A549 (cell line): ENCODE measurements around the gene KNOP1. TPM values are rescaled to one million over a fixed set of nuclear protein-coding genes. Genes with fewer than 3 reads are reported as not detected.
"Not testable (repeated sequence)": the region's sequence is repeated elsewhere in the genome, so short reads cannot be mapped to it uniquely, and the experiment has no call there.

Experiments
- ATAC-seq, 2 experiments: fragments of 200-7000 bp in 1 of 2; fragments of >200 bp in 1 of 2; cut with Nextera tagmentation in 1 of 2; cut with Tn5 transposase in 1 of 2; 3 replicates each; pipeline versions ENCODE4 v1.8.0 to v1.9.1; 2018 to 2020; ENCODE audit warnings: mild to moderate bottlenecking in 1 of 2, moderate library complexity in 1 of 2
- CTCF ChIA-PET: fragments of 300-600 bp; sonication (Branson Sonifier 250); formaldehyde crosslinking; extraction: SDS; loops from one replicate; lab custom pipeline; 2021; ENCODE audit warnings: antibody characterized with exemption, inconsistent platforms; lab: Yijun Ruan, JAX
- POLR2A ChIA-PET: fragments of 350-600 bp; formaldehyde crosslinking; extraction: SDS; loops from one replicate; lab custom pipeline; 2021; ENCODE audit warnings: antibody characterized with exemption, inconsistent platforms; lab: Yijun Ruan, JAX
- DNase-seq, 2 experiments: peaks; one replicate each; pipeline versions ENCODE4 v3.0.0 to v3.0.0-alpha.2; 2011 to 2016; ENCODE audit warnings: low read depth in 1 of 2, low spot score in 1 of 2
- FAIRE-seq: peaks from 2 replicates; lab custom pipeline; 2011; peaks lifted over from hg19 to GRCh38; lab: Jason Lieb, UNC
- H3K27ac ChIP-seq, 2 experiments: fragments of >200 bp; sonication (Bioruptor Twin); formaldehyde crosslinking; 3 replicates each; pipeline ENCODE4 v1.5.1; 2016 to 2017
- H3K4me1 ChIP-seq: fragments of >200 bp; sonication (Bioruptor Twin); formaldehyde crosslinking; 3 replicates; pipeline ENCODE4 v1.6.1; 2016
- H3K4me2 ChIP-seq: fragments of >200 bp; sonication (Bioruptor Twin); formaldehyde crosslinking; 3 replicates; pipeline ENCODE4 v1.6.1; 2016
- H3K4me3 ChIP-seq: fragments of >200 bp; sonication (Bioruptor Twin); formaldehyde crosslinking; 3 replicates; pipeline ENCODE4 v1.5.1; 2016
- H3K9me3 ChIP-seq: fragments of >200 bp; sonication (Bioruptor Twin); formaldehyde crosslinking; 3 replicates; pipeline ENCODE4 v1.6.1; 2016
- BHLHE40 ChIP-seq: IDR thresholded peaks from 2 replicates; pipeline ENCODE4 v1.6.1; 2012; ENCODE audit warnings: low read depth, low read length, inconsistent platforms
- CEBPB ChIP-seq, 2 experiments: fragments of >200 bp in 1 of 2; sonication (Bioruptor Twin) in 1 of 2; formaldehyde crosslinking in 1 of 2; IDR thresholded peaks; 2 replicates each; pipeline ENCODE4 v1.6.1; 2012 to 2016
- CHD2 ChIP-seq: fragments of 150-350 bp; IDR thresholded peaks from 2 replicates; pipeline ENCODE4 v1.6.1; 2014; ENCODE audit warnings: low read length; ENCODE audit not compliant: partially characterized antibody
- ESRRA ChIP-seq: fragments of 150-350 bp; IDR thresholded peaks from 2 replicates; pipeline ENCODE4 v1.6.1; 2014; ENCODE audit warnings: mild to moderate bottlenecking, low read length, borderline replicate concordance
- FOSL2 ChIP-seq, 2 experiments: fragments of 450-650 bp in 1 of 2; fragments of >200 bp in 1 of 2; sonication (Bioruptor Twin) in 1 of 2; formaldehyde crosslinking; IDR thresholded peaks; 2 replicates each; pipeline versions ENCODE4 v1.5.0 to v1.6.1; 2016 to 2020; ENCODE audit warnings: mild to moderate bottlenecking in 1 of 2, moderate library complexity in 1 of 2
- HOXA7 ChIP-seq: fragments of 250-450 bp; sonication (Bioruptor Pico); IDR thresholded peaks from 2 replicates; pipeline ENCODE4 v1.5.0; 2020; ENCODE audit warnings: mild to moderate bottlenecking, moderate library complexity
- JUN ChIP-seq, 2 experiments: fragments of >200 bp; sonication (Bioruptor Twin); formaldehyde crosslinking; IDR thresholded peaks; 2 replicates in 1 of 2; 3 replicates in 1 of 2; pipeline ENCODE4 v1.6.1; 2016 to 2017
- MAZ ChIP-seq: fragments of 150-350 bp; IDR thresholded peaks from 2 replicates; pipeline ENCODE4 v1.6.1; 2014; ENCODE audit warnings: antibody characterized with exemption, low read depth, low read length, borderline replicate concordance
- NPAS2 ChIP-seq: fragments of 250-450 bp; sonication (Bioruptor Pico); IDR thresholded peaks from 2 replicates; pipeline ENCODE4 v1.8.0; 2022; ENCODE audit warnings: mild to moderate bottlenecking, moderate library complexity, borderline replicate concordance
- NR3C1 ChIP-seq: fragments of >200 bp; sonication (Bioruptor Twin); formaldehyde crosslinking; IDR thresholded peaks from 3 replicates; pipeline ENCODE4 v1.6.1; 2017
- PHF8 ChIP-seq: fragments of 200-600 bp; sonication (generic); IDR thresholded peaks from 2 replicates; pipeline ENCODE4 v1.6.1; 2016; ENCODE audit warnings: low read depth, mild to moderate bottlenecking, antibody characterized with exemption, moderate library complexity, borderline replicate concordance
- RARB ChIP-seq: fragments of 250-450 bp; sonication (Bioruptor Pico); IDR thresholded peaks from 2 replicates; pipeline ENCODE4 v1.8.0; 2021; ENCODE audit warnings: mild to moderate bottlenecking, moderate library complexity
- RFX5 ChIP-seq: fragments of 450-650 bp; IDR thresholded peaks from 2 replicates; pipeline ENCODE4 v1.7.1; 2014; ENCODE audit warnings: antibody characterized with exemption, mild to moderate bottlenecking, moderate library complexity
- TFCP2L1 ChIP-seq: fragments of 250-450 bp; sonication (Bioruptor Pico); IDR thresholded peaks from 2 replicates; pipeline ENCODE4 v1.5.0; 2021; ENCODE audit warnings: mild to moderate bottlenecking
- TP53 ChIP-seq: fragments of 250-450 bp; sonication (Bioruptor Pico); IDR thresholded peaks from 2 replicates; pipeline ENCODE4 v1.5.0; 2021; ENCODE audit warnings: mild to moderate bottlenecking, moderate library complexity
- WGBS: methylation state at CpG from one replicate; pipeline ENCODE4 v1.1.6; 2017; ENCODE audit errors: missing lambda C conversion rate; 5-methylcytosine and 5-hydroxymethylcytosine counted together
- polyA plus RNA-seq, 4 experiments: library from polyadenylated mRNA; depleted of rRNA in 3 of 4; stranded (reverse); fragments of >200 nt; fragmentation: RNase III in 1 of 4; extraction: RNeasy Plus Mini Kit Qiagen cat#74134 plus additional on column Dnase treatment in 1 of 4; gene quantifications; 2 replicates in 3 of 4; 3 replicates in 1 of 4; pipeline ENCODE4 v1.2.3, GENCODE V29; 2011 to 2017
- TF ChIP-seq, protein P1 (sequence below): IDR thresholded peaks from 2 replicates; pipeline ENCODE4 v1.6.1; 2012; ENCODE audit warnings: low read depth, borderline replicate concordance
- TF ChIP-seq, protein P2 (sequence below): fragments of >200 bp; sonication (Bioruptor Twin); formaldehyde crosslinking; IDR thresholded peaks from 3 replicates; pipeline ENCODE4 v1.6.1; 2016
- TF ChIP-seq, protein P3 (sequence below): fragments of >200 bp; sonication (Bioruptor Twin); formaldehyde crosslinking; IDR thresholded peaks from 2 replicates; pipeline ENCODE4 v1.6.1; 2016
- TF ChIP-seq, protein P4 (sequence below): fragments of 450-650 bp; IDR thresholded peaks from 2 replicates; pipeline ENCODE4 v1.6.1; 2014; ENCODE audit warnings: antibody characterized with exemption

Gene KNOP1
- polyA plus RNA-seq, 2 of the 4 experiments (the other 2 are of a cell fraction): 38.2 to 44.8 TPM

DNA sequence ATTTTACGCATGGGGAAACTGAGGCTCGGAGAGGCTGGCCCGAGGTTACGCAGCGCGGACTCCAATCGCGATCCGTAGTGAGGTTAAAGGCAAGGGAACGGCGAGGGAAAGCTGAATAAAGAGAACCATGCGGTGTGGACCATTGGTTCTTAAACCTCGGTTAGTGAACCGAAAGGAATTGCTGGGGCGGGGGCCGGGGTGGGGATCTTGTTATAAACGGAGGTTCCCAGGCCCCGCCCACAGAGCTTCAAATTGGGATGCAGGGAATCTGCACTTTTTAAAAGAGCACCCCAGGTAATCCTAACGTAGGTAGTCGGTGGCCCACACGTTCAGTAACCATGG is 568 bp upstream of the KNOP1 start:
- POLR2A ChIA-PET: interaction anchor here (0.7 to 1.6 kb wide), 7 partner anchors 11 to 188 kb away, joined by 3 to 10 read pairs (median 4); partner anchors contain the start of gene VPS35L
- ATAC-seq: peak; percentile 8 to 37; a peak in 3 of 6 replicates

DNA sequence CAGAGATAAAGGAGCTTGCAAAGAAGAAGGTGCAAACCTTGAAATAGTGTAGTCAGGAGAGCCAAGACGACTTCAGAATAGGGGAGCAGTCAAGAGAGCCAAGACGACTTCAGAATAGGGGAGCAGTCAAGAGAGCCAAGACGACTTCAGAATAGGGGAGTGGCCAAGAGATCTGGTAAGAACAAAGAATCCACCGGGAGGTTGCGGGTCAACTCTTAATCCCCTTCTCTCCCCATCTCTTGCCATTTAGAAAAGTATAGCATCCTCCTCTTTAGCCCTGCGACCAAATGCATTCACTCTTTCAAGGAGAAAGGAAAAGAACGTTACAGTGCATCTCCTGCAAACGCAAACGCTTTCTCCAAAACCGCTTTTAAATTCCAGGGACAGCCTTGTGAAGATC is 713 bp downstream of the KNOP1 start:
- CTCF ChIA-PET: interaction anchor here (0.7 to 3.3 kb wide), 4 partner anchors 13 to 161 kb away, joined by 3 to 18 read pairs (median 5); no protein-coding TSS in a partner anchor
- 1% methylated on average over 10 of the region's 10 CpGs for whole genome bisulfite sequencing
- ATAC-seq (peak in 1 of 2 experiments; percentile 40; a peak in 3 of 6 replicates), DNase-seq (peak in 1 of 2 experiments; percentile 35), FAIRE-seq (no peak)
- H3K4me3 ChIP-seq: peak overlapping the region; percentile 89
- TF ChIP-seq TP53 (CRISPR knock-in tag) (no peak), CEBPB (IDR thresholded peaks at IDR 0.05) (no peak), RARB (no peak), ESRRA (no peak), HOXA7 (CRISPR knock-in tag) (no peak), TFCP2L1 (CRISPR knock-in tag) (no peak), NPAS2 (no peak)
- TF ChIP-seq, protein P1, sequence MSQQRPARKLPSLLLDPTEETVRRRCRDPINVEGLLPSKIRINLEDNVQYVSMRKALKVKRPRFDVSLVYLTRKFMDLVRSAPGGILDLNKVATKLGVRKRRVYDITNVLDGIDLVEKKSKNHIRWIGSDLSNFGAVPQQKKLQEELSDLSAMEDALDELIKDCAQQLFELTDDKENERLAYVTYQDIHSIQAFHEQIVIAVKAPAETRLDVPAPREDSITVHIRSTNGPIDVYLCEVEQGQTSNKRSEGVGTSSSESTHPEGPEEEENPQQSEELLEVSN: no peak
- TF ChIP-seq, protein P2, sequence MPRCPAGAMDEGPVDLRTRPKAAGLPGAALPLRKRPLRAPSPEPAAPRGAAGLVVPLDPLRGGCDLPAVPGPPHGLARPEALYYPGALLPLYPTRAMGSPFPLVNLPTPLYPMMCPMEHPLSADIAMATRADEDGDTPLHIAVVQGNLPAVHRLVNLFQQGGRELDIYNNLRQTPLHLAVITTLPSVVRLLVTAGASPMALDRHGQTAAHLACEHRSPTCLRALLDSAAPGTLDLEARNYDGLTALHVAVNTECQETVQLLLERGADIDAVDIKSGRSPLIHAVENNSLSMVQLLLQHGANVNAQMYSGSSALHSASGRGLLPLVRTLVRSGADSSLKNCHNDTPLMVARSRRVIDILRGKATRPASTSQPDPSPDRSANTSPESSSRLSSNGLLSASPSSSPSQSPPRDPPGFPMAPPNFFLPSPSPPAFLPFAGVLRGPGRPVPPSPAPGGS: no peak
- TF ChIP-seq, protein P3, sequence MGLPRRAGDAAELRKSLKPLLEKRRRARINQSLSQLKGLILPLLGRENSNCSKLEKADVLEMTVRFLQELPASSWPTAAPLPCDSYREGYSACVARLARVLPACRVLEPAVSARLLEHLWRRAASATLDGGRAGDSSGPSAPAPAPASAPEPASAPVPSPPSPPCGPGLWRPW: no peak
- H3K9me3 ChIP-seq: no peaks in the 10 kb centered on the region
- peak overlapping the region; percentile 85 for H3K4me2 ChIP-seq
- H3K4me1 ChIP-seq: peaks cover 26% of the 10 kb centered on the region; the same call in 2 of the 3 replicates
- POLR2A ChIA-PET: interaction anchor here (1.0 to 1.6 kb wide), 4 partner anchors 17 to 162 kb away, joined by 4 to 10 read pairs (median 6); partner anchors contain the start of gene VPS35L
- H3K27ac ChIP-seq: peak overlapping the region; percentile 89 to 92

More for the DNA sequence above, 568 bp upstream of the KNOP1 start:
- FAIRE-seq (no peak), DNase-seq (peak in 1 of 2 experiments; percentile 25)
- Histone ChIP-seq H3K4me1 (peaks cover 33% of the 10 kb centered on the region), H3K9me3 (no peaks in the 10 kb centered on the region), H3K27ac (peak overlapping the region; percentile 89 to 92), H3K4me3 (peak overlapping the region; percentile 89), H3K4me2 (peak overlapping the region; percentile 86)
- 0% methylated on average over 21 of the region's 21 CpGs for WGBS
- 0 out of 2 replicates have a peak, but pooled peaks have one; percentile 55 for TF ChIP-seq PHF8
- TF ChIP-seq, protein P4, sequence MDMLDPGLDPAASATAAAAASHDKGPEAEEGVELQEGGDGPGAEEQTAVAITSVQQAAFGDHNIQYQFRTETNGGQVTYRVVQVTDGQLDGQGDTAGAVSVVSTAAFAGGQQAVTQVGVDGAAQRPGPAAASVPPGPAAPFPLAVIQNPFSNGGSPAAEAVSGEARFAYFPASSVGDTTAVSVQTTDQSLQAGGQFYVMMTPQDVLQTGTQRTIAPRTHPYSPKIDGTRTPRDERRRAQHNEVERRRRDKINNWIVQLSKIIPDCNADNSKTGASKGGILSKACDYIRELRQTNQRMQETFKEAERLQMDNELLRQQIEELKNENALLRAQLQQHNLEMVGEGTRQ: no peak
- CTCF ChIA-PET: interaction anchor here (0.8 to 3.3 kb wide), 5 partner anchors 14 to 166 kb away, joined by 3 to 18 read pairs (median 6); partner anchors contain the start of gene GPRC5B

DNA sequence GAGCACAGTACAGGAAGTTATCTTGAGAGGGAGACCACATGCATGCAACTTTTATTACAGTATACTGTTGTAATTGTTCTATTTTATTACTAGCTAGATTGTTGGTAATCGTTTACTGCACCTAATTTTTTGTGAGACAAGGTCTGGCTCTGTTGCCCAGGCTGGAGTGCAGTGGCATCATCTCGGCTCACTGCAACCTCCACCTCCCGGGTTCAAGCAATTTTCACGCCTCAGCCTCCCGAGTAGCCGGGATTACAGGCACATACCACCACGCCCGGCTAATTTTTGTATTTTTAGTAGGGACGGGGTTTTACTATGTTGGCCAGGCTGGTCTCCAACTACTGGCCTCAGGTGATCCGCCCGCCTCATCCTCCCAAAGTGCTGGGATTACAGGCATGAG is 1.3 kb downstream of the KNOP1 start:
- WGBS: 24% methylated on average over 11 of the region's 11 CpGs
- ATAC-seq, H3K9me3 ChIP-seq, DNase-seq, POLR2A ChIA-PET, FAIRE-seq: not testable (repeated sequence)
- Histone ChIP-seq H3K4me2 (peak overlapping the region; percentile 85), H3K4me1 (peaks cover 26% of the 10 kb centered on the region; the same call in 2 of the 3 replicates), H3K27ac (peak overlapping the region; percentile 89 to 92), H3K4me3 (peak overlapping the region; percentile 89)
- CTCF ChIA-PET: interaction anchor here (1.0 to 3.3 kb wide), 2 partner anchors 28 to 115 kb away, joined by 3 to 18 read pairs; no protein-coding TSS in a partner anchor

DNA sequence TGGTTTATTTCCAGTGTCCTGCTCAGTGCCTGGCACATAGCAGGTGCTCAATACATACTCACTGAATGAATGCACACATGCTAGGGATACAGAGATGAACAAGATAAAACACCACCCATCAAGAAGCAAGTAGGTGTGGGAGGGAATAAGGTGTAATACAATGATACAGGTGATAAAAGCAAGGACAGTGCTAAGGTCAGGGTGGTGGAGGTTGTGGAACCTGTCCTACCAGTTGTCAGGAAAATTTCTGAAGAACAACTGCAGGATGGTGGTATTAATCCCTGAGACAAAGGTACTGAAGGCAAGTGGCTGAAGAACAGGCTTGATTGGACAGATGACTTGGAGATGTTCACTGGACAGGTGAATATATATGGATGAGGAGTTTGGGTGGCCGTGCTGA is 1.8 kb downstream of the KNOP1 start:
- CTCF ChIA-PET: interaction anchor here (3.3 kb wide), 1 partner anchor 115 kb away, joined by 18 read pairs; no protein-coding TSS in a partner anchor
- Histone ChIP-seq H3K27ac (peak overlapping the region; percentile 89 to 92; a peak in 4 of 6 replicates), H3K4me2 (peak overlapping the region; percentile 85), H3K4me1 (peaks cover 26% of the 10 kb centered on the region; the same call in 2 of the 3 replicates), H3K4me3 (peak overlapping the region; percentile 89), H3K9me3 (no peaks in the 10 kb centered on the region)
- TF ChIP-seq PHF8: no peak
- no peak for TF ChIP-seq CEBPB (IDR thresholded peaks at IDR 0.05)
- TF ChIP-seq MAZ: no peak
- TF ChIP-seq, protein P4: no peak
- TF ChIP-seq TFCP2L1 (CRISPR knock-in tag): no peak
- TF ChIP-seq CHD2: no peak
- TF ChIP-seq BHLHE40: no peak
- no peak for TF ChIP-seq FOSL2 (IDR thresholded peaks at IDR 0.05)
- no peak for TF ChIP-seq FOSL2 (CRISPR knock-in tag; IDR thresholded peaks at IDR 0.05)
- no peak for TF ChIP-seq NPAS2
- TF ChIP-seq JUN (IDR thresholded peaks at IDR 0.05): no peak
- TF ChIP-seq RFX5: no peak
- TF ChIP-seq NR3C1: no peak
- POLR2A ChIA-PET: no interaction called here
- 88% methylated on average over 1 of the region's 1 CpG for WGBS
- ATAC-seq (no peak), FAIRE-seq (no peak), DNase-seq (no peak)
